HL-60 (cell line): ENCODE results near the gene KRT75.

ENCODE experiments used
- DNase-seq, 2 experiments: peaks; one replicate each; pipeline ENCODE4 v3.0.0-alpha.2; 2010 to 2020; ENCODE audit warnings: low read depth in 1 of 2, low spot score in 1 of 2
- H3K27ac ChIP-seq: fragments of 250-450 bp; sonication (Bioruptor Pico); replicated peaks from 2 replicates; pipeline ENCODE4 v1.5.1; 2020; ENCODE audit warnings: mild to moderate bottlenecking, moderate library complexity
- H3K27me3 ChIP-seq: fragments of 250-450 bp; sonication (Bioruptor Pico); 2 replicates; pipeline ENCODE4 v1.5.1; 2021; ENCODE audit warnings: mild to moderate bottlenecking, moderate library complexity; ENCODE audit not compliant: insufficient read depth, poor library complexity, severe bottlenecking
- H3K4me3 ChIP-seq: replicated peaks from 2 replicates; pipeline ENCODE4 v1.5.1; 2011; ENCODE audit warnings: mild to moderate bottlenecking, control low read depth, low read length; ENCODE audit not compliant: insufficient read depth
- CTCF ChIP-seq: IDR thresholded peaks from one replicate; pipeline ENCODE4 v1.5.1; 2011; ENCODE audit warnings: low read length, control low read depth, inconsistent platforms; ENCODE audit not compliant: insufficient read depth
- GABPA ChIP-seq: IDR thresholded peaks from 2 replicates; pipeline ENCODE4 v1.6.1; 2012; ENCODE audit warnings: low read depth
- POLR2AphosphoS5 ChIP-seq: IDR thresholded peaks from 2 replicates; pipeline ENCODE4 v1.6.1; 2012; ENCODE audit warnings: low read depth
- REST ChIP-seq: IDR thresholded peaks from 2 replicates; pipeline ENCODE4 v1.6.1; 2012; ENCODE audit warnings: low read depth; ENCODE audit not compliant: insufficient replicate concordance
- SPI1 ChIP-seq: IDR thresholded peaks from 2 replicates; pipeline ENCODE4 v1.6.1; 2012; ENCODE audit warnings: low read depth, mild to moderate bottlenecking, borderline replicate concordance

The KRT75 gene

GRCh38 chr12:52446367-52447045, 12.3 kb upstream of the KRT75 start:
- Histone ChIP-seq H3K27ac (no peak overlapping the region), H3K4me3 (no peak overlapping the region), H3K27me3 (peaks cover 4% of the 10 kb centered on the region)
- TF ChIP-seq POLR2AphosphoS5 (no peak), SPI1 (no peak), CTCF (no peak), REST (no peak), GABPA (no peak)
- DNase-seq: no peak

GRCh38 chr12:52445876-52446275, 11.7 kb upstream of the KRT75 start:
- TF ChIP-seq CTCF (no peak), POLR2AphosphoS5 (no peak), GABPA (no peak), REST (no peak), SPI1 (no peak)
- Histone ChIP-seq H3K4me3 (no peak overlapping the region), H3K27ac (no peak overlapping the region), H3K27me3 (peaks cover 5% of the 10 kb centered on the region)
- no peak for DNase-seq

- DNase-seq: no peak
- Histone ChIP-seq H3K4me3 (no peak overlapping the region), H3K27me3 (peaks cover 5% of the 10 kb centered on the region), H3K27ac (no peak overlapping the region)
- no peak for TF ChIP-seq CTCF
- TF ChIP-seq REST: no peak
- TF ChIP-seq SPI1: no peak
- no peak for TF ChIP-seq GABPA
- no peak for TF ChIP-seq POLR2AphosphoS5
Observed at GRCh38 chr12:52444647-52445595, 10.8 kb upstream of the KRT75 start.
